HG02763 (cell line): ENCODE data around the gene CNTLN.
"Not testable (repeated sequence)": the region's sequence is repeated elsewhere in the genome, so short reads cannot be mapped to it uniquely, and the experiment has no call there.

ENCODE experiments used
- ATAC-seq: cut with Tn5 transposase; IDR thresholded peaks from one replicate; pipeline ENCODE4 v1.9.1; 2021; ENCODE audit warnings: mild to moderate bottlenecking, moderate library complexity; ENCODE audit not compliant: unreplicated experiment

The CNTLN gene

DNA sequence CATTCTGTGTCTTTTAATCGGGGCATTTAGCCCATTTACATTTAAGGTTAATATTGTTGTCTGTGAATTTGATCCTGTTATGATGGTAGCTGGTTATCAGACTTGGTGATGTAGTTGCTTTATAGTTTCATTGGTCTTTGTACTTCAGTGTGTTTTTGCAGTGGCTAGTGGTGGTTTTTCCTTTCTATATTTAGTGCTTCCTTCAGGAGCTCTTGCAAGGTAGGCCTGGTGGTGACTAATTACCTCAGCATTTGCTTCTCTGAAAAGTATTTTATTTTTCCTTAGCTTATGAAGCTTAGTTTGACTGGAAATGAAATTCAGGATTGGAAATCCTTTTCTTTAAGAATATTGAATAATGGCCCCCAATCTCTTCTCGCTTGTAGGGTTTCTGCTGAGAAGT, 156.9 kb downstream of the CNTLN start:
- no peak for ATAC-seq

DNA sequence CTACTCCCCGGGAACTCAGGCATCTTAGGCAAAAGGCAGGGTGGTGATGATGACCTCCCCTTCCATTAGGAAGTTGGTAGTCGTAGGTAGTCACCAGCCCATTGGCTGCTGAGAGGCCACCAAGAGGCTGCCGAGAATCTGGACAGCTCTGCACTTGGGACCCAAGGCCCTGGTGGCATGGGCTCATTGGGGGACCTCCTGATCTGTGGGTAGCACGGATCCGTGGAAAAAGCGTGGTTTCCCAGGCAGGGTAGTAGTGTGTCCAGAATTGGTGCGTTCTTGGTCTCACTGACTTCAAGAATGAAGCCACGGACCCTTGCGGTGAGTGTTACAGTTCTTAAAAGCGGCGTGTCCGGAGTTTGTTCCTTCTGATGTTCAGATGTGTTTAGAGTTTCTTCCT, 158.8 kb downstream of the CNTLN start:
- no peak for ATAC-seq

DNA sequence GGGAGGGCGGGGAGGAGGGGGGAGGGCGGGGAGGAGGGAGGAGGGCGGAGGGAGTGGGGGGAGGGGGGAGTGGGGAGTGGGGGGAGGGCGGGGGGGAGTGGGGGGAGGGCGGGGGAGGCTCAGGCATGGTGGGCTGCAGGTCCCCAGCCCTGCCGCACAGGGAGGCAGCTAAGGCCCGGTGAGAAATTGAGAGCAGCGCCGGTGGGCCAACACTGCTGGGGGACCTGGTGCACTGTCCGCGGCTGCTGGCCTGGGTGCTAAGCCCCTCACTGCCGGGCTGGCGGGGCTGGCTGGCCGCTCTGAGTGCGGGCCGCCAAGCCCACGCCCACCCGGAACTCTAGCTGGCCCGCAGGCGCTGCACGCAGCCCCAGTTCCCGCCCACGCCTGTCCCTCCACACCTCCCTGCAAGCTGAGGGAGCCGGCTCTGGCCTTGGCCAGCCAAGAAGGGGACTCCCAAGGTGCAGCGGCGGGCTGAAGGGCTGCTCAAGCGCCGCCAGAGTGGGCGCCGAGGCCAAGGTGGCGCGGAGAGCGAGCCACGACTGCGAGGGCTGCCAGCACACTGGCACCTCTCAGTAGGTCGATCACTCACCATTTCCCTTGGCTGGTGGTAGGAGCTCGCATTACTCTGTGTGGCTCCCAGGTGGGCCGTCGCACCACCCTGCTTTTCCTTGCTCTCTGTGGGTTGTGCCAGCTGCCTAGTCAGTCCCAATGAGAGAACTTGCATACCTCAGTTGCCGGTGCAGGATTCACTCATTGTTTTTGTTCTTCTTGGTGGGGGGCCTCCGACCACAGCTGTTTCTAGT, 160.2 kb downstream of the CNTLN start:
- no peak for ATAC-seq

DNA sequence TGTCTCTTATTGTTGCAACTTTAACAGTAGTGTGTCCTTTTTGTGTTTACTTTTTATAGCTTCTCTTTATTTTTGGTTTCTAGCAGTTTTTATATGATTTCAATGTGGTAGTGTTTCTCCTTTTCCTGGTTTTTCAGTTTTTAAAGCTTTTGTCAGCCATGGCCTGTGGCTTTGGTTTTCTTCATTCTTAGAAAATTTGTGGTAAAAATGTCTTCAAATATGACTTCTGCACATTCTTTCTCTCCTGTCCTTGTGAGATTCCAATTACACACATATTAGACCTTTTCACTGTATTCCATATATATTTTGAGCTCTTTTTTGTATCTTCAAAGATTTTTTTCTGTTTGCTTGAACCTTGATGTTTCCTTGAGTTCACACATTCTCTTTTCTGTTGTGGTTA, 180.5 kb downstream of the CNTLN start:
- ATAC-seq = no peak

- ATAC-seq = no peak
Observed at GRCh38 chr9:17318821-17319320, 184.0 kb downstream of the CNTLN start.

DNA sequence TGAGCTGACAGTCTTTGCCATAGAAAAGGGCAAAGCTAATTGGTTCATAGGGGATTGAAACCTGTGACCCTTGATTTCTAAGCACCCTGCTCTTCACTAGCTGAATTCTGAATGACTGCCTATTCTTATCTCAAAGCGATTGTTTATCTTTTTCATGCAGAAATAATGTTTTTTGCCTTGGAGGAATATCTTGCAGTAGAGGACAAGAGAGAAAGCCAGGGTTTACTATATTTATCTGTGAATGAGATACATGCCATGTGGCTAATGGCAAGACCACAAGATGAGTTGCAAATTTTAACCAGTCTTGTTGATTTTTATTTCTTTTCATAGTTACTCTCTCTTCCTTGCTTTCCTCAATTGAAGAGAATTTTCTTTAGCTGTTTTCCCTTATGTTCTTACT, 185.0 kb downstream of the CNTLN start:
- no peak for ATAC-seq

GRCh38 chr9:17322882-17323864, 188.3 kb downstream of the CNTLN start:
- no peak for ATAC-seq

GRCh38 chr9:17328331-17328730, 193.5 kb downstream of the CNTLN start:
- ATAC-seq = no peak

- no peak for ATAC-seq
Observed at GRCh38 chr9:17330097-17330496, 195.3 kb downstream of the CNTLN start.

- ATAC-seq = no peak
Observed at GRCh38 chr9:17332115-17332514, 197.3 kb downstream of the CNTLN start.

DNA sequence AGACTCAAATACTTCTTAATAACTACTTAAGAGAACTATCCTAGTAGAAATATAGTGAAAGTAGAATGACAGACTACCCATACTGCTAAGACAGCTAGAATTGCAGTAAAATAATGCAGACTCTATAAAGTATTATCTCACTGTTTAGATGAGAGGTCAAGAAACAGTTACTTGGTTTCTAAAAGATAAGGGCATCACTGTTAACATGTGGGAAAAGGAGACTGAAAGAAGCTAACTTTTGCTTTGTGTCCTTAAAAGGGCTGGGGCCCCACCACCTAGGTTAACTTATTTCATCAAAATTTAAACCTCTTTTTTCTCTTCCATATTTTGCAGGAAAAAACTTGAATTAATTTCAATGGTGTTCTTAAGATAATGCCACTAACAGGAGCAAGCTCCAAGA, 204.3 kb downstream of the CNTLN start:
- ATAC-seq = no peak

- no peak for ATAC-seq
Observed at GRCh38 chr9:17342696-17343095, 207.9 kb downstream of the CNTLN start.

- ATAC-seq = no peak
Observed at GRCh38 chr9:17349831-17350230, 215.0 kb downstream of the CNTLN start.

DNA sequence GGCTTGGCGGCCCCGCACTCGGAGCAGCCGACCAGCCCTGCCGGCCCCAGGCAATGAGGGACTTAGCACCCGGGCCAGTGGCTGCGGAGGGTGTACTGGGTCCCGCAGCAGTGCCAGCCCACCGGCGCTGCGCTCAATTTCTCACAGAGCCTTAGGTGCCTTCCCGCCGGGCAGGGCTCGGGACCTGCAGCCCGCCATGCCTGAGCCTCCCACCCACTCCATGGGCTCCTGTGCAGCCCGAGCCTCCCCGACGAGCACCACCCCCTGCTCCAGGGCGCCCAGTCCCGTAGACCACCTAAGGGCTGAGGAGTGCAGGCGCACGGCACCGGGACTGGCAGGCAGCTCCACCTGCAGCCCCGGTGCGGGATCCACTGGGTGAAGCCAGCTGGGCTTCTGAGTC, 219.2 kb downstream of the CNTLN start:
- not testable (repeated sequence) for ATAC-seq

- ATAC-seq = no peak
Observed at GRCh38 chr9:17361378-17361777, 226.5 kb downstream of the CNTLN start.

DNA sequence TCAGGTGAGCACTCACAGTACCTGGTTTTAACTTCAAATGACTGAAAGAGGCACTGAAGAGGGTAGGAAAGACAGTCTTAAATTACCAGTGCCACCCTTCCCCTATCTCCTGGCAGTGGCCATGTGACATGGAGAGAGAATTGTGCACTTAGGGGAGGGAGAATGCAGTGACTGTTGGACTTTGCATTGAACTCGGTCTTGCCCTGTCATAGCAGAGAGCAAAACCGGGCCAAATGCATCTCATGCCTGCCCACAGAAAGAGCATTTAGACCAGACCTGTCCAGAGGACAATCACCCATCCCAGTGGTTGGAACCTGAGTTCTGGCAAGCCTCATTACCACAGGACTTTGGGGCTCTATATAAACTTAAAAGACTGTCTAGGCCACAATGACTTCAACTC, 232.2 kb downstream of the CNTLN start:
- no peak for ATAC-seq

DNA sequence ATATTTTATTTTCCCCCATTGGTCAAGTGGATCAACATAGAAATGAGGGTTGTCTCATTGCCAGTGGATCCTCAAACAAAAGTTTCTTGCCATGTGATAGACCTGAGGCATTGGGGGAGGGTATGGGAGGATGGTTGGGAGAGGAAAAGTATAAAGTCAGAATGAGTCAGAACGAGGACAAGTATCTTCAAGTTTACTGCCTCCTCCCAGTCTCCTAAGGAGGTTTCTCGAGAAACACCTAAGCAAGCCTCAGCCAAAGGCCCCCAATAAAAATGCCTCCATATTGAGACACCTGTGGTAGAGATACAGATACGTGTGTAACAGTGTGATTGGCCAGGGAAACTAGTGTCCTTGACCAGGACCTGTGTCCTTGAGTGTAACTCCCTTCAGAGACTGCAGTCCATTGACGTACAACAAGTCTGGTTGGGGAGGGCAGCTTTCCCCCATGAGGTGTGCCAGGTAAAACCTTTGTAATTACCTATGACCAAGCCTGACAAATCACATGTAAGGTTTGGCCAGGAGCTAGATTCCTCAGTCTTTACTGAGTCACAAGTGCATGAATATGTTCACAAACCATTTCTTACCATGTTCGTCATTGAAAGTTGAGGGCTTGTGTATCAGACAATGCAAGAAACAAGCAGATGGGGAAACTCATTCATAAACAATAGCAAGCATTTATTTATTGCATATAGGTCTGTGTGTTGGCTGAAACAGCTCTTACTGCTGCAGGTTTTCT, 245.5 kb downstream of the CNTLN start:
- ATAC-seq = no peak

GRCh38 chr9:17387565-17387964, 252.7 kb downstream of the CNTLN start:
- ATAC-seq = no peak

GRCh38 chr9:17389026-17389425, 254.2 kb downstream of the CNTLN start:
- no peak for ATAC-seq

GRCh38 chr9:17394881-17395510, 260.2 kb downstream of the CNTLN start:
- ATAC-seq = no peak
